SK-N-SH (cell line): ENCODE data around the gene BCAR3. TPM values are rescaled to one million over a fixed set of nuclear protein-coding genes. Genes with fewer than 3 reads are reported as not detected.

Source experiments
- CTCF ChIA-PET: fragments of 300-600, 350-600 bp; formaldehyde crosslinking; extraction: SDS; loops from one replicate; lab custom pipeline; 2021; lab: Yijun Ruan, JAX
- POLR2A ChIA-PET: fragments of 350-600 bp; sonication (Branson Sonifier 250); formaldehyde crosslinking; extraction: SDS; loops from one replicate; lab custom pipeline; 2020; ENCODE audit warnings: antibody characterized with exemption, inconsistent platforms; lab: Yijun Ruan, JAX
- DNase-seq: peaks from one replicate; pipeline ENCODE4 v3.0.0; 2012
- H2AFZ ChIP-seq: fragments of 200-600 bp; sonication (generic); 2 replicates; pipeline ENCODE4 v1.8.1; 2016; ENCODE audit warnings: antibody characterized with exemption, mild to moderate bottlenecking, low read depth
- H3F3A ChIP-seq: fragments of 200-600 bp; sonication (generic); replicated peaks from 2 replicates; pipeline ENCODE3; 2016; ENCODE audit warnings: antibody characterized with exemption, mild to moderate bottlenecking; ENCODE audit not compliant: insufficient read depth
- H3K27ac ChIP-seq, 2 experiments: fragments of 200-500 bp in 1 of 2; fragments of 200-600 bp in 1 of 2; sonication (Bioruptor generic) in 1 of 2; sonication (generic), shearing (Covaris generic) in 1 of 2; 2 replicates each; pipeline versions ENCODE4 v1.5.1 to v1.6.1; 2014 to 2016; ENCODE audit warnings: low read depth in 2 of 2, inconsistent platforms in 1 of 2, low read length in 1 of 2, mild to moderate bottlenecking in 1 of 2, mixed read lengths in 1 of 2
- H3K27me3 ChIP-seq: fragments of 200-600 bp; sonication (generic), shearing (Covaris generic); 2 replicates; pipeline ENCODE4 v1.6.1; 2016; ENCODE audit warnings: mixed run types; ENCODE audit not compliant: insufficient read depth
- H3K36me3 ChIP-seq, 2 experiments: fragments of 200-500 bp in 1 of 2; fragments of 200-600 bp in 1 of 2; sonication (Bioruptor generic) in 1 of 2; sonication (generic) in 1 of 2; replicated peaks in 1 of 2; 2 replicates each; pipeline versions ENCODE3 to v1.5.1; 2014 to 2016; ENCODE audit warnings: low read length in 1 of 2, mild to moderate bottlenecking in 1 of 2; ENCODE audit not compliant: insufficient read depth in 2 of 2, control insufficient read depth in 1 of 2
- H3K4me1 ChIP-seq, 2 experiments: fragments of 200-500 bp in 1 of 2; fragments of 200-600 bp in 1 of 2; sonication (Bioruptor generic) in 1 of 2; sonication (generic), shearing (Covaris generic) in 1 of 2; 2 replicates each; pipeline versions ENCODE4 v1.5.1 to v1.6.1; 2014 to 2016; ENCODE audit warnings: low read depth in 1 of 2, low read length in 1 of 2, mixed run types in 1 of 2; ENCODE audit not compliant: insufficient read depth in 2 of 2, control insufficient read depth in 1 of 2
- H3K4me2 ChIP-seq: fragments of 200-600 bp; sonication (generic), shearing (Covaris generic); 2 replicates; pipeline ENCODE4 v1.6.1; 2017; ENCODE audit warnings: mixed run types
- H3K4me3 ChIP-seq, 2 experiments: fragments of 200-500 bp in 1 of 2; fragments of 200-600 bp in 1 of 2; sonication (Bioruptor generic) in 1 of 2; sonication (generic), shearing (Covaris generic) in 1 of 2; 2 replicates each; pipeline versions ENCODE4 v1.5.1 to v1.8.1; 2014 to 2016; ENCODE audit warnings: low read depth in 2 of 2, inconsistent platforms in 1 of 2, low read length in 1 of 2, mild to moderate bottlenecking in 1 of 2, mixed read lengths in 1 of 2, moderate library complexity in 1 of 2
- H3K79me2 ChIP-seq: fragments of 200-600 bp; sonication (generic); 2 replicates; pipeline ENCODE4 v1.8.1; 2017; ENCODE audit warnings: mild to moderate bottlenecking; ENCODE audit not compliant: insufficient read depth
- H3K9ac ChIP-seq: fragments of 200-600 bp; sonication (generic); 2 replicates; pipeline ENCODE4 v1.6.1; 2017; ENCODE audit warnings: mixed run types
- H3K9me2 ChIP-seq: fragments of 200-600 bp; sonication (generic); 2 replicates; pipeline ENCODE4 v1.6.1; 2017; ENCODE audit warnings: mixed run types
- H3K9me3 ChIP-seq: fragments of 200-600 bp; sonication (generic); 2 replicates; pipeline ENCODE4 v1.6.1; 2017; ENCODE audit warnings: mixed run types, mild to moderate bottlenecking, moderate library complexity
- H4K20me1 ChIP-seq: fragments of 200-600 bp; sonication (generic); 2 replicates; pipeline ENCODE4 v1.6.1; 2017; ENCODE audit warnings: mild to moderate bottlenecking, mixed run types; ENCODE audit not compliant: insufficient read depth
- ELF1 ChIP-seq: IDR thresholded peaks from 2 replicates; pipeline ENCODE4 v1.4.0; 2012
- EP300 ChIP-seq, 2 experiments: IDR thresholded peaks; 2 replicates each; pipeline versions ENCODE4 v1.4.0 to v1.6.1; 2012; ENCODE audit warnings: borderline replicate concordance in 1 of 2, low read depth in 1 of 2, low read length in 1 of 2
- FOXJ3 ChIP-seq: sonication (generic); formaldehyde crosslinking; IDR thresholded peaks from 2 replicates; pipeline ENCODE4 v1.5.1; 2020; ENCODE audit warnings: mild to moderate bottlenecking, missing genetic modification reagents
- FOXM1 ChIP-seq: IDR thresholded peaks from 2 replicates; pipeline ENCODE4 v1.4.0; 2012; ENCODE audit warnings: low read depth, mild to moderate bottlenecking
- GABPA ChIP-seq: IDR thresholded peaks from 2 replicates; pipeline ENCODE4 v1.4.0; 2012; ENCODE audit warnings: low read depth, mild to moderate bottlenecking
- JUND ChIP-seq: IDR thresholded peaks from 2 replicates; pipeline ENCODE4 v1.4.0; 2012
- MEF2A ChIP-seq: IDR thresholded peaks from 2 replicates; pipeline ENCODE4 v1.4.0; 2012; ENCODE audit warnings: low read depth, borderline replicate concordance
- NFIC ChIP-seq: IDR thresholded peaks from 2 replicates; pipeline ENCODE4 v1.4.0; 2012; ENCODE audit warnings: borderline replicate concordance
- NRF1 ChIP-seq: IDR thresholded peaks from 2 replicates; pipeline ENCODE4 v1.6.1; 2012; ENCODE audit warnings: low read depth, mild to moderate bottlenecking, low read length
- POLR2AphosphoS5 ChIP-seq: IDR thresholded peaks from 2 replicates; pipeline ENCODE4 v1.6.1; 2012; ENCODE audit warnings: low read depth, low read length
- RAD21 ChIP-seq: IDR thresholded peaks from 2 replicates; pipeline ENCODE4 v1.6.1; 2012; ENCODE audit warnings: mild to moderate bottlenecking, low read length
- RCOR1 ChIP-seq: fragments of 150-350 bp; IDR thresholded peaks from 2 replicates; pipeline ENCODE4 v1.6.1; 2017; ENCODE audit warnings: antibody characterized with exemption, low read length
- SMC3 ChIP-seq: IDR thresholded peaks from 2 replicates; pipeline ENCODE4 v1.6.1; 2012; ENCODE audit warnings: low read depth, low read length, improper control_type of control experiment
- TAF1 ChIP-seq: IDR thresholded peaks from 2 replicates; pipeline ENCODE4 v1.6.1; 2012; ENCODE audit warnings: low read depth, mild to moderate bottlenecking, low read length, moderate library complexity, borderline replicate concordance
- YY1 ChIP-seq: IDR thresholded peaks from 2 replicates; pipeline ENCODE4 v1.4.0; 2012; ENCODE audit warnings: low read depth, mild to moderate bottlenecking
- WGBS: methylation state at CpG from one replicate; pipeline ENCODE4 v1.1.6; 2017; ENCODE audit warnings: low lambda C conversion rate; 5-methylcytosine and 5-hydroxymethylcytosine counted together
- polyA plus RNA-seq, 3 experiments: library from polyadenylated mRNA; depleted of rRNA; stranded (reverse); fragments of >200 nt; gene quantifications; 2 replicates each; pipeline ENCODE4 v1.2.3, GENCODE V29; 2012
- TF ChIP-seq, protein P1 (sequence below): fragments of 200-600 bp; sonication (generic); IDR thresholded peaks from 2 replicates; pipeline ENCODE4 v1.6.1; 2017; ENCODE audit warnings: antibody characterized with exemption, mild to moderate bottlenecking, moderate library complexity
- TF ChIP-seq, protein P2 (sequence below): IDR thresholded peaks from 2 replicates; pipeline ENCODE4 v1.6.1; 2012; ENCODE audit warnings: mild to moderate bottlenecking, low read depth, low read length, moderate library complexity
- TF ChIP-seq, protein P3 (sequence below): IDR thresholded peaks from 2 replicates; pipeline ENCODE4 v1.4.0; 2012; ENCODE audit warnings: low read depth
- TF ChIP-seq, protein P4 (sequence below): fragments of 150-350 bp; IDR thresholded peaks from 2 replicates; pipeline ENCODE4 v1.6.1; 2017; ENCODE audit warnings: antibody characterized with exemption, low read length, low read depth, borderline replicate concordance
- TF ChIP-seq, protein P5 (sequence below): IDR thresholded peaks from 2 replicates; pipeline ENCODE4 v1.4.0; 2012; ENCODE audit warnings: low read depth, borderline replicate concordance

The BCAR3 gene
- polyA plus RNA-seq, 1 of the 3 experiments (the other 2 are of a cell fraction) = 58.4 TPM

DNA sequence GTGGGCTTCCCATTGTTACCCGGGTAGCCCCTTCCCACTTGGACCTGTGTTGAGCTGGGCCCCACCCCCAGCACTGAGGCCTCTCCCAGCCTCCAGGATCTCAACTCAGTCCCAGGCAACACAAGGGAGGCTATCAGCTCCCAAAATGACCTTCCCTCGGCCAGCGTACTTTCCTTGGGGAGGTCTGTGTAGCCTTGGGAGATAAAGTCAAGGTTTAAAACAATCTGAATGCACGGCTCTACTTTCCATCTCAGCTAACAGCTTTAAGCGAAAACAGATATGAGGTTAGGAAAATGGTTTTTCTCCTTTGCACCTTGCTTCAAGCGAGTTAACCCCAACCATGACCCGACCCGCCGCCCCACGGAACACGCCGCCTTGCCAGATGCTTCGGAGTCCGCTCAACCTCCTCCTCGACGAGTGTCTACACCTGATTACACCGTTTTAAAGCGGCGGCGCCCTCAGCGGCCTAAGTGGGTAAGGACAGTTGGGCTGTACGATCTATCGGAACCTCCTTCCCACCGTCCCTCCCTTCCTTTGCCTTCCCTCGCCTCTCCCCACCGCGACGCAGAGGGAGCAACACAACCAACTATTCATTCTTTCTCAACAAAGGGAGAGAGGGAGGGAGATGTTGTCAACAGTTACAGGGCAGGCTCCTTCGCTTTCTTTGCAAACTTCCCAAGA, 1.1 kb downstream of the BCAR3 start:
- peak overlapping the region; percentile 96 for H3K9ac ChIP-seq
- H3K9me2 ChIP-seq = no peaks in the 10 kb centered on the region
- no peaks in the 10 kb centered on the region for H3K9me3 ChIP-seq
- TF ChIP-seq NFIC (no peak), MEF2A (no peak), NRF1 (no peak), GABPA (no peak), SMC3 (peak; percentile 42), POLR2AphosphoS5 (peak; percentile 48; the same call in 1 of the 2 replicates), RCOR1 (no peak), JUND (no peak), TAF1 (peak; percentile 54; the same call in 1 of the 2 replicates), FOXM1 (no peak), ELF1 (no peak), RAD21 (peak; percentile 64), YY1 (no peak), FOXJ3 (CRISPR knock-in tag) (no peak), EP300 (IDR thresholded peaks at IDR 0.05; ENCODE audit: borderline replicate concordance in 1 of 2, low read depth in 1 of 2, low read length in 1 of 2) (no peak)
- TF ChIP-seq, protein P1, sequence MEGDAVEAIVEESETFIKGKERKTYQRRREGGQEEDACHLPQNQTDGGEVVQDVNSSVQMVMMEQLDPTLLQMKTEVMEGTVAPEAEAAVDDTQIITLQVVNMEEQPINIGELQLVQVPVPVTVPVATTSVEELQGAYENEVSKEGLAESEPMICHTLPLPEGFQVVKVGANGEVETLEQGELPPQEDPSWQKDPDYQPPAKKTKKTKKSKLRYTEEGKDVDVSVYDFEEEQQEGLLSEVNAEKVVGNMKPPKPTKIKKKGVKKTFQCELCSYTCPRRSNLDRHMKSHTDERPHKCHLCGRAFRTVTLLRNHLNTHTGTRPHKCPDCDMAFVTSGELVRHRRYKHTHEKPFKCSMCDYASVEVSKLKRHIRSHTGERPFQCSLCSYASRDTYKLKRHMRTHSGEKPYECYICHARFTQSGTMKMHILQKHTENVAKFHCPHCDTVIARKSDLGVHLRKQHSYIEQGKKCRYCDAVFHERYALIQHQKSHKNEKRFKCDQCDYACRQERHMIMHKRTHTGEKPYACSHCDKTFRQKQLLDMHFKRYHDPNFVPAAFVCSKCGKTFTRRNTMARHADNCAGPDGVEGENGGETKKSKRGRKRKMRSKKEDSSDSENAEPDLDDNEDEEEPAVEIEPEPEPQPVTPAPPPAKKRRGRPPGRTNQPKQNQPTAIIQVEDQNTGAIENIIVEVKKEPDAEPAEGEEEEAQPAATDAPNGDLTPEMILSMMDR = peak; percentile 64
- TF ChIP-seq, protein P2, sequence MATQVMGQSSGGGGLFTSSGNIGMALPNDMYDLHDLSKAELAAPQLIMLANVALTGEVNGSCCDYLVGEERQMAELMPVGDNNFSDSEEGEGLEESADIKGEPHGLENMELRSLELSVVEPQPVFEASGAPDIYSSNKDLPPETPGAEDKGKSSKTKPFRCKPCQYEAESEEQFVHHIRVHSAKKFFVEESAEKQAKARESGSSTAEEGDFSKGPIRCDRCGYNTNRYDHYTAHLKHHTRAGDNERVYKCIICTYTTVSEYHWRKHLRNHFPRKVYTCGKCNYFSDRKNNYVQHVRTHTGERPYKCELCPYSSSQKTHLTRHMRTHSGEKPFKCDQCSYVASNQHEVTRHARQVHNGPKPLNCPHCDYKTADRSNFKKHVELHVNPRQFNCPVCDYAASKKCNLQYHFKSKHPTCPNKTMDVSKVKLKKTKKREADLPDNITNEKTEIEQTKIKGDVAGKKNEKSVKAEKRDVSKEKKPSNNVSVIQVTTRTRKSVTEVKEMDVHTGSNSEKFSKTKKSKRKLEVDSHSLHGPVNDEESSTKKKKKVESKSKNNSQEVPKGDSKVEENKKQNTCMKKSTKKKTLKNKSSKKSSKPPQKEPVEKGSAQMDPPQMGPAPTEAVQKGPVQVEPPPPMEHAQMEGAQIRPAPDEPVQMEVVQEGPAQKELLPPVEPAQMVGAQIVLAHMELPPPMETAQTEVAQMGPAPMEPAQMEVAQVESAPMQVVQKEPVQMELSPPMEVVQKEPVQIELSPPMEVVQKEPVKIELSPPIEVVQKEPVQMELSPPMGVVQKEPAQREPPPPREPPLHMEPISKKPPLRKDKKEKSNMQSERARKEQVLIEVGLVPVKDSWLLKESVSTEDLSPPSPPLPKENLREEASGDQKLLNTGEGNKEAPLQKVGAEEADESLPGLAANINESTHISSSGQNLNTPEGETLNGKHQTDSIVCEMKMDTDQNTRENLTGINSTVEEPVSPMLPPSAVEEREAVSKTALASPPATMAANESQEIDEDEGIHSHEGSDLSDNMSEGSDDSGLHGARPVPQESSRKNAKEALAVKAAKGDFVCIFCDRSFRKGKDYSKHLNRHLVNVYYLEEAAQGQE = no peak; the same call in 1 of the 2 replicates
- TF ChIP-seq, protein P3, sequence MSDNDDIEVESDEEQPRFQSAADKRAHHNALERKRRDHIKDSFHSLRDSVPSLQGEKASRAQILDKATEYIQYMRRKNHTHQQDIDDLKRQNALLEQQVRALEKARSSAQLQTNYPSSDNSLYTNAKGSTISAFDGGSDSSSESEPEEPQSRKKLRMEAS = peak; percentile 42; the same call in 1 of the 2 replicates
- TF ChIP-seq, protein P4, sequence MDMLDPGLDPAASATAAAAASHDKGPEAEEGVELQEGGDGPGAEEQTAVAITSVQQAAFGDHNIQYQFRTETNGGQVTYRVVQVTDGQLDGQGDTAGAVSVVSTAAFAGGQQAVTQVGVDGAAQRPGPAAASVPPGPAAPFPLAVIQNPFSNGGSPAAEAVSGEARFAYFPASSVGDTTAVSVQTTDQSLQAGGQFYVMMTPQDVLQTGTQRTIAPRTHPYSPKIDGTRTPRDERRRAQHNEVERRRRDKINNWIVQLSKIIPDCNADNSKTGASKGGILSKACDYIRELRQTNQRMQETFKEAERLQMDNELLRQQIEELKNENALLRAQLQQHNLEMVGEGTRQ = no peak
- TF ChIP-seq, protein P5, sequence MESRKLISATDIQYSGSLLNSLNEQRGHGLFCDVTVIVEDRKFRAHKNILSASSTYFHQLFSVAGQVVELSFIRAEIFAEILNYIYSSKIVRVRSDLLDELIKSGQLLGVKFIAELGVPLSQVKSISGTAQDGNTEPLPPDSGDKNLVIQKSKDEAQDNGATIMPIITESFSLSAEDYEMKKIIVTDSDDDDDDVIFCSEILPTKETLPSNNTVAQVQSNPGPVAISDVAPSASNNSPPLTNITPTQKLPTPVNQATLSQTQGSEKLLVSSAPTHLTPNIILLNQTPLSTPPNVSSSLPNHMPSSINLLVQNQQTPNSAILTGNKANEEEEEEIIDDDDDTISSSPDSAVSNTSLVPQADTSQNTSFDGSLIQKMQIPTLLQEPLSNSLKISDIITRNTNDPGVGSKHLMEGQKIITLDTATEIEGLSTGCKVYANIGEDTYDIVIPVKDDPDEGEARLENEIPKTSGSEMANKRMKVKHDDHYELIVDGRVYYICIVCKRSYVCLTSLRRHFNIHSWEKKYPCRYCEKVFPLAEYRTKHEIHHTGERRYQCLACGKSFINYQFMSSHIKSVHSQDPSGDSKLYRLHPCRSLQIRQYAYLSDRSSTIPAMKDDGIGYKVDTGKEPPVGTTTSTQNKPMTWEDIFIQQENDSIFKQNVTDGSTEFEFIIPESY = no peak
- peak overlapping the region; percentile 81 for H3K4me2 ChIP-seq
- peaks cover 79% of the 10 kb centered on the region for H3K79me2 ChIP-seq
- peak overlapping the region; percentile 75 to 86 for H3K4me3 ChIP-seq
- peak overlapping the region; percentile 86 to 95 for H3K27ac ChIP-seq
- no peaks in the 10 kb centered on the region for H3K27me3 ChIP-seq
- DNase-seq = peak; percentile 80
- POLR2A ChIA-PET = no interaction called here
- CTCF ChIA-PET = interaction anchor here (0.8 to 7.1 kb wide), 13 partner anchors 9 to 243 kb away, joined by 3 to 61 read pairs (median 5); no protein-coding TSS in a partner anchor
- 5% methylated on average over 26 of the region's 29 CpGs for WGBS
- H4K20me1 ChIP-seq = peaks cover 41% of the 10 kb centered on the region
- no peak overlapping the region for H2AFZ ChIP-seq
- H3F3A ChIP-seq = peaks cover 39% of the 10 kb centered on the region
- H3K36me3 ChIP-seq = peaks cover 7 to 14% of the 10 kb centered on the region in 2 experiments
- peaks cover 19 to 28% of the 10 kb centered on the region in 2 experiments; a peak in 3 of 4 replicates for H3K4me1 ChIP-seq
